K562 (cell line): ENCODE measurements around the gene TMC6. TPM values are rescaled to one million over a fixed set of nuclear protein-coding genes. Genes with fewer than 3 reads are reported as not detected.
A peak's percentile ranks its signal among the peaks of the same experiment; 100 is the strongest.

Experiments used
- GTF2A2 ChIP-seq: IDR thresholded peaks from 2 replicates; pipeline ENCODE4 v1.6.1; 2016; ENCODE audit warnings: mild to moderate bottlenecking, missing genetic modification characterization, missing compliant biosample characterization
- HIVEP1 ChIP-seq: fragments of 250-450 bp; sonication (Bioruptor Pico); IDR thresholded peaks from 2 replicates; pipeline ENCODE4 v1.4.0; 2020; ENCODE audit warnings: mild to moderate bottlenecking
- PCBP1 ChIP-seq: fragments of 200-400 bp; formaldehyde crosslinking; IDR thresholded peaks from 2 replicates; pipeline ENCODE4 v1.6.1; 2018; ENCODE audit warnings: mild to moderate bottlenecking, low read depth, low read length; ENCODE audit not compliant: poor library complexity, severe bottlenecking
- PHF8 ChIP-seq: fragments of 200-600 bp; sonication (generic); IDR thresholded peaks from 2 replicates; pipeline ENCODE4 v1.6.1; 2012; ENCODE audit warnings: mixed run types, mild to moderate bottlenecking, inconsistent platforms, low read length, moderate library complexity, borderline replicate concordance
- TARDBP ChIP-seq: fragments of 450-650 bp; IDR thresholded peaks from 2 replicates; pipeline ENCODE4 v1.6.1; 2016
- ZBTB1 ChIP-seq: sonication (generic); formaldehyde crosslinking; IDR thresholded peaks from 2 replicates; pipeline ENCODE4 v1.8.1; 2023; ENCODE audit warnings: missing genetic modification reagents, low read depth, mild to moderate bottlenecking, borderline replicate concordance
- ZNF121 ChIP-seq: sonication (generic); formaldehyde crosslinking; conservative IDR thresholded peaks from 2 replicates; pipeline ENCODE4 v1.8.0; 2022; ENCODE audit warnings: missing genetic modification reagents
- polyA plus RNA-seq, 8 experiments: library from polyadenylated mRNA; depleted of rRNA in 4 of 8; stranded (reverse) in 5 of 8; unstranded in 3 of 8; fragments of >200 nt; fragmentation: Nextera tagmentation in 2 of 8; fragmentation: Illumina TruSeq in 1 of 8; extraction: Ambion mirVana in 2 of 8; extraction: Trizol in 1 of 8; gene quantifications; 2 replicates each; pipeline versions ENCODE4 v1.2.1 to v1.2.3, GENCODE V29; 2011 to 2014; ENCODE audit warnings: inconsistent platforms in 1 of 8, missing spikeins in 1 of 8
- total RNA-seq, 7 experiments: library from RNA; depleted of rRNA in 6 of 7; stranded (reverse); fragments of >200 nt in 6 of 7; fragmentation: Illumina TruSeq in 2 of 7; extraction: Trizol in 2 of 7; gene quantifications; 2 replicates each; pipeline versions ENCODE4 v1.2.1 to v1.2.3, GENCODE V29; 2011 to 2021; ENCODE audit warnings: low replicate concordance in 1 of 7
- TF ChIP-seq, protein P1 (sequence below), 2 experiments: fragments of 450-650 bp; IDR thresholded peaks; 2 replicates each; pipeline ENCODE4 v1.6.1; 2016
- TF ChIP-seq, protein P2 (sequence below), 2 experiments: fragments of 450-650 bp; formaldehyde crosslinking in 1 of 2; IDR thresholded peaks; 2 replicates each; pipeline versions ENCODE4 v1.4.0 to v1.6.1; 2014 to 2020; ENCODE audit warnings: mild to moderate bottlenecking in 2 of 2, borderline replicate concordance in 1 of 2, low read depth in 1 of 2
- TF ChIP-seq, protein P3 (sequence below): sonication (generic); formaldehyde crosslinking; IDR thresholded peaks from 2 replicates; pipeline ENCODE4 v1.8.0; 2022; ENCODE audit warnings: missing genetic modification reagents, mild to moderate bottlenecking, borderline replicate concordance
- TF ChIP-seq, protein P4 (sequence below): sonication (generic); formaldehyde crosslinking; IDR thresholded peaks from 2 replicates; pipeline ENCODE4 v1.8.0; 2022; ENCODE audit warnings: mild to moderate bottlenecking, missing genetic modification reagents, borderline replicate concordance

TMC6 gene
- total and polyA plus RNA-seq, 9 of the 15 experiments (the other 6 are each of a cell fraction or from before 2014, with no cell fraction given), result 4.1 to 351 (median 66.9) TPM

DNA sequence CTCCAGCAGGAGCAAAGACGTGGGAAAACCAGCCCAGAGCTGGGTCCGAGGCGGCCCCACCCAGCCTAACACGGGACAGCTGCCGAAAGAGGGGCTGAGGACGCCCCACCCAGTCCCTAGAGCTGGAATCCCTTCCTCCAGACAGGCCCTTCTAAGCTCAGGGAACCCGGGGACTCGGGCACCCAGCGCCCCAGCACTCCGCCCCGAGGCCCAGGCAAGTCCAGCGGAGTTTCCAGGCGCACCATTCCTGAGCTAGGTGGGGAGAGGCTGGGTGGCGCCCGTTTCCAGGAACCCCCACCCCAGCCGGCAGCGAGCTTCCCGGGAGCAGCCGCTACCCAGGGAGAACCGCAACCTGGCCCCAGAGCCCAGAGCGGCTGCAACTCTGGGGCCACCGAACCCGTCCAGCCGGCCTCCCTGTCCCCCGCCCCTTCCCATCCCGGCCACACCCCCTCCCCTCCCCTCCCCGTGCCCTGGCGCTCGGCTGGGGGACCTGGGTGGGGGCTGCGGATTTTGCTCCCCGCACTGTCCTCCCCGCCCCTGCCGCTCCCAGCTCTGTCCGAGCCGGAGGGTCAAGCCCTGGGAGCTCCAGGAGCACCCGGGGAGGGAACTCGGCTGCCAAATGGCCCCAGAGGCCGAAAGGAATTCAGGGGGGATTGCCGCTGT, 536 bp downstream of the TMC6 start (continued):
- TF ChIP-seq, protein P1, sequence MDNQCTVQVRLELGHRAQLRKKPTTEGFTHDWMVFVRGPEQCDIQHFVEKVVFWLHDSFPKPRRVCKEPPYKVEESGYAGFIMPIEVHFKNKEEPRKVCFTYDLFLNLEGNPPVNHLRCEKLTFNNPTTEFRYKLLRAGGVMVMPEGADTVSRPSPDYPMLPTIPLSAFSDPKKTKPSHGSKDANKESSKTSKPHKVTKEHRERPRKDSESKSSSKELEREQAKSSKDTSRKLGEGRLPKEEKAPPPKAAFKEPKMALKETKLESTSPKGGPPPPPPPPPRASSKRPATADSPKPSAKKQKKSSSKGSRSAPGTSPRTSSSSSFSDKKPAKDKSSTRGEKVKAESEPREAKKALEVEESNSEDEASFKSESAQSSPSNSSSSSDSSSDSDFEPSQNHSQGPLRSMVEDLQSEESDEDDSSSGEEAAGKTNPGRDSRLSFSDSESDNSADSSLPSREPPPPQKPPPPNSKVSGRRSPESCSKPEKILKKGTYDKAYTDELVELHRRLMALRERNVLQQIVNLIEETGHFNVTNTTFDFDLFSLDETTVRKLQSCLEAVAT (IDR thresholded peaks at IDR 0.05), result peak in 1 of 2 experiments; percentile 22; a peak in 1 of 4 replicates
- TF ChIP-seq TARDBP (no peak), GTF2A2 (no peak), ZNF121 (no peak), ZBTB1 (CRISPR knock-in tag) (0 out of 2 replicates have a peak, but pooled peaks have one; percentile 10), PCBP1 (peak; percentile 65), HIVEP1 (CRISPR knock-in tag) (no peak), PHF8 (peak; percentile 50; the same call in 1 of the 2 replicates)
- TF ChIP-seq, protein P2, sequence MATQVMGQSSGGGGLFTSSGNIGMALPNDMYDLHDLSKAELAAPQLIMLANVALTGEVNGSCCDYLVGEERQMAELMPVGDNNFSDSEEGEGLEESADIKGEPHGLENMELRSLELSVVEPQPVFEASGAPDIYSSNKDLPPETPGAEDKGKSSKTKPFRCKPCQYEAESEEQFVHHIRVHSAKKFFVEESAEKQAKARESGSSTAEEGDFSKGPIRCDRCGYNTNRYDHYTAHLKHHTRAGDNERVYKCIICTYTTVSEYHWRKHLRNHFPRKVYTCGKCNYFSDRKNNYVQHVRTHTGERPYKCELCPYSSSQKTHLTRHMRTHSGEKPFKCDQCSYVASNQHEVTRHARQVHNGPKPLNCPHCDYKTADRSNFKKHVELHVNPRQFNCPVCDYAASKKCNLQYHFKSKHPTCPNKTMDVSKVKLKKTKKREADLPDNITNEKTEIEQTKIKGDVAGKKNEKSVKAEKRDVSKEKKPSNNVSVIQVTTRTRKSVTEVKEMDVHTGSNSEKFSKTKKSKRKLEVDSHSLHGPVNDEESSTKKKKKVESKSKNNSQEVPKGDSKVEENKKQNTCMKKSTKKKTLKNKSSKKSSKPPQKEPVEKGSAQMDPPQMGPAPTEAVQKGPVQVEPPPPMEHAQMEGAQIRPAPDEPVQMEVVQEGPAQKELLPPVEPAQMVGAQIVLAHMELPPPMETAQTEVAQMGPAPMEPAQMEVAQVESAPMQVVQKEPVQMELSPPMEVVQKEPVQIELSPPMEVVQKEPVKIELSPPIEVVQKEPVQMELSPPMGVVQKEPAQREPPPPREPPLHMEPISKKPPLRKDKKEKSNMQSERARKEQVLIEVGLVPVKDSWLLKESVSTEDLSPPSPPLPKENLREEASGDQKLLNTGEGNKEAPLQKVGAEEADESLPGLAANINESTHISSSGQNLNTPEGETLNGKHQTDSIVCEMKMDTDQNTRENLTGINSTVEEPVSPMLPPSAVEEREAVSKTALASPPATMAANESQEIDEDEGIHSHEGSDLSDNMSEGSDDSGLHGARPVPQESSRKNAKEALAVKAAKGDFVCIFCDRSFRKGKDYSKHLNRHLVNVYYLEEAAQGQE (IDR thresholded peaks at IDR 0.05; ENCODE audit: borderline replicate concordance), result no peak
- TF ChIP-seq, protein P2 (CRISPR knock-in tag; IDR thresholded peaks at IDR 0.05; ENCODE audit: low read depth), result peak; percentile 15; the same call in 1 of the 2 replicates
- TF ChIP-seq, protein P3, sequence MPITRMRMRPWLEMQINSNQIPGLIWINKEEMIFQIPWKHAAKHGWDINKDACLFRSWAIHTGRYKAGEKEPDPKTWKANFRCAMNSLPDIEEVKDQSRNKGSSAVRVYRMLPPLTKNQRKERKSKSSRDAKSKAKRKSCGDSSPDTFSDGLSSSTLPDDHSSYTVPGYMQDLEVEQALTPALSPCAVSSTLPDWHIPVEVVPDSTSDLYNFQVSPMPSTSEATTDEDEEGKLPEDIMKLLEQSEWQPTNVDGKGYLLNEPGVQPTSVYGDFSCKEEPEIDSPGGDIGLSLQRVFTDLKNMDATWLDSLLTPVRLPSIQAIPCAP (CRISPR knock-in tag), result no peak
- TF ChIP-seq, protein P4, sequence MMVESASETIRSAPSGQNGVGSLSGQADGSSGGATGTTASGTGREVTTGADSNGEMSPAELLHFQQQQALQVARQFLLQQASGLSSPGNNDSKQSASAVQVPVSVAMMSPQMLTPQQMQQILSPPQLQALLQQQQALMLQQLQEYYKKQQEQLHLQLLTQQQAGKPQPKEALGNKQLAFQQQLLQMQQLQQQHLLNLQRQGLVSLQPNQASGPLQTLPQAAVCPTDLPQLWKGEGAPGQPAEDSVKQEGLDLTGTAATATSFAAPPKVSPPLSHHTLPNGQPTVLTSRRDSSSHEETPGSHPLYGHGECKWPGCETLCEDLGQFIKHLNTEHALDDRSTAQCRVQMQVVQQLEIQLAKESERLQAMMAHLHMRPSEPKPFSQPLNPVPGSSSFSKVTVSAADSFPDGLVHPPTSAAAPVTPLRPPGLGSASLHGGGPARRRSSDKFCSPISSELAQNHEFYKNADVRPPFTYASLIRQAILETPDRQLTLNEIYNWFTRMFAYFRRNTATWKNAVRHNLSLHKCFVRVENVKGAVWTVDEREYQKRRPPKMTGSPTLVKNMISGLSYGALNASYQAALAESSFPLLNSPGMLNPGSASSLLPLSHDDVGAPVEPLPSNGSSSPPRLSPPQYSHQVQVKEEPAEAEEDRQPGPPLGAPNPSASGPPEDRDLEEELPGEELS (CRISPR knock-in tag), result no peak
